Activated CD4-positive, alpha-beta T cell treated with anti-CD3 and anti-CD28 coated beads for 4 hours (primary cell): ENCODE results near the gene ABCA9.
"Not testable (repeated sequence)": the region's sequence is repeated elsewhere in the genome, so short reads cannot be mapped to it uniquely, and the experiment has no call there.

Experiments
- DNase-seq, 2 donors: peaks; one replicate each; pipeline ENCODE4 v3.0.0-alpha.2; 2020

ABCA9 gene

GRCh38 chr17:69060822-69061221 is at the start of gene ABCA9:
Gene ABCA9, minus strand, starts transcription at chr17:69060927. Its CDS starts 9,801 bp downstream, at chr17:69051126.
- DNase-seq: no peak

GRCh38 chr17:69105907-69106730 is 45.4 kb upstream of the ABCA9 start:
- no peak for DNase-seq

GRCh38 chr17:69103557-69104233 is 43.0 kb upstream of the ABCA9 start:
- DNase-seq: no peak

GRCh38 chr17:69098625-69099024 is 37.9 kb upstream of the ABCA9 start:
- DNase-seq: no peak

- no peak for DNase-seq
Observed at GRCh38 chr17:69096541-69096940, 35.8 kb upstream of the ABCA9 start.

- DNase-seq: no peak
Observed at GRCh38 chr17:69093995-69094394, 33.3 kb upstream of the ABCA9 start.

- DNase-seq: no peak
Observed at GRCh38 chr17:69093279-69093789, 32.6 kb upstream of the ABCA9 start.

GRCh38 chr17:69090365-69090764 is 29.6 kb upstream of the ABCA9 start:
- no peak for DNase-seq

- DNase-seq: no peak
Observed at GRCh38 chr17:69088643-69089200, 28.0 kb upstream of the ABCA9 start.

GRCh38 chr17:69086641-69087040 is 25.9 kb upstream of the ABCA9 start:
- no peak for DNase-seq

- DNase-seq: no peak
Observed at GRCh38 chr17:69084911-69085310, 24.2 kb upstream of the ABCA9 start.

GRCh38 chr17:69082696-69083095 is 22.0 kb upstream of the ABCA9 start:
- DNase-seq: no peak

GRCh38 chr17:69078864-69079263 is 18.1 kb upstream of the ABCA9 start:
- DNase-seq: no peak

GRCh38 chr17:69075823-69076222 is 15.1 kb upstream of the ABCA9 start:
- no peak for DNase-seq

- not testable (repeated sequence) for DNase-seq
Observed at GRCh38 chr17:69073392-69073791, 12.7 kb upstream of the ABCA9 start.

GRCh38 chr17:69072803-69073256 is 12.1 kb upstream of the ABCA9 start:
- not testable (repeated sequence) for DNase-seq

- not testable (repeated sequence) for DNase-seq
Observed at GRCh38 chr17:69071233-69071586, 10.5 kb upstream of the ABCA9 start.

GRCh38 chr17:69070378-69071232 is 9.9 kb upstream of the ABCA9 start:
- DNase-seq: not testable (repeated sequence)

- DNase-seq: no peak
Observed at GRCh38 chr17:69069226-69069750, 8.6 kb upstream of the ABCA9 start.

- no peak for DNase-seq
Observed at GRCh38 chr17:69067274-69068047, 6.7 kb upstream of the ABCA9 start.

GRCh38 chr17:69066482-69066881 is 5.8 kb upstream of the ABCA9 start:
- no peak for DNase-seq

GRCh38 chr17:69065113-69065512 is 4.4 kb upstream of the ABCA9 start:
- DNase-seq: no peak
